ENCODE measurements around the gene TIMP2.

The TIMP2 gene

DNA sequence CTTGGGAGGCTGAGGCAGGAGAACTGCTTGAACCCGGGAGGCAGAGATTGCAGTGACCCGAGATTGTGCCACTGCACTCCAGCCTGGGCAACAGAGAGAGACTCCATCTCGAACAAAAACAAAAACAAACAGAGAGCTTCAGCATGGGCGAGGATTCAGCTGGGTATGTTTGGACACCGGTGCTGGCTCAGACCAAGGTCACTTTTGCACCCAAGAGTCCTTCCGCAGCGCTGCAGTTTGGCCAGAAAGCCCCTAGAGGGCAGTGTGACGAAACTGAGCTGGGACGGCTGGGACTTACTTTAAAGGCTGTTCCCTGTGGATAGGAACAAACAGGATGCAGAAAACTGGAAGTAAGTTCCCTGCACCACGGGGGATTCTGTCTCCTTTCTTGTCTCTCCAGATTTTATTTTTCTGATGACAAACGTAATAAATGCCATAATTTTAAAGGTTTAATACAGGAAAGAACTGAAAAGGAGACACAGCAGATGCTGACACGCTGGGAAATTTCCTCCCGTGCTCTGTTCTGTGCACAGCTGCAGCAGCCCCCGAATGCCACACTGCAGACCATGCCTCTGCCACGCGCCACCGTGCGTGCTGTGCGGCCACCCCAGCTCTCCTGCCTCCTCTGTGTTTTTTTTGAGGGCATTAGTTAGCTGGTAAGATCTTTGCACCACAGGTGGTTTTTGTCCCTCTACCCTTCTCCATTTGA is 59.4 kb downstream of the TIMP2 start:
- DNase-seq (ENCODE audit: low spot score), result peak; percentile 85

DNA sequence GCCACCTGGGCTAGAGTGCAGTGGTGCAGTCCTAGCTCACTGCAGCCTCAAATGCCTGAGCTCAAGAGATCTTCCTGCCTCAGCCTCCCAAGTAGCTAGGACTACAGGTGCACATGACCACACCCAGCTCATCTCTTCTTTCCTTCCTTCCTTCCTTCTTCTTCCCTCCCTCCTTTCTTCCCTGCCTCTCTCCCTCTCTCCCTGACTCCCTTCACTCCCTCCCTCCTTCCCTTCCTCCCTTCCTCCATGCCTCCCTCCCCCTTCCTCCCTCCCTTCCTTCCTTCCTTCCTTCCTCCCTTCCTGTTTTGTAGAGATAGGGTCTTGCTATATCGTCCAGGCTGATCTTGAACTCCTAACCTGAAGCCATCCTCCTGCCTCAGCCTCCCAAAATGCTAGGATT is 61.1 kb downstream of the TIMP2 start:
- DNase-seq (ENCODE audit: low spot score), result no peak

- no peak for DNase-seq (ENCODE audit: low spot score)
Measured at GRCh38 chr17:78862073-78863023, 62.8 kb downstream of the TIMP2 start.

DNA sequence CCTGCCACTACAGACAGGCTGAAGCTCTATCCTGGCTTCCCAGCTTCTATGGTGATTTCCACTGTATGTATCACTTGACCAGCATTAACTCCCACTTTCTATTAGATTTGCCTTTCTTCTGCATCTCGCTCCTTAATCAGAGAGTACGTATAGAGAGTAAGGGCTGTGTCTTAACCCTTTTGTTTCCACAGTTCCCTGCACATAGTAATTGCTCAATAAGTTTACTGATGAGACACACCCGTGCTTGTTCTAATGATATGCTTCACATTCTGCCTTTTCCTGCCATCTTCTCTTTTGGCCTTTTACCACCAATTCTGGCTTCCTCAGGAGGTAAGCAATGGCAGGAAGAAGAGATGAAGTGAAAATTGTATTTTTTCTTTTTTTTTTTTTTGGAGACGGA is 64.0 kb downstream of the TIMP2 start:
- DNase-seq (ENCODE audit: low spot score), result no peak

DNA sequence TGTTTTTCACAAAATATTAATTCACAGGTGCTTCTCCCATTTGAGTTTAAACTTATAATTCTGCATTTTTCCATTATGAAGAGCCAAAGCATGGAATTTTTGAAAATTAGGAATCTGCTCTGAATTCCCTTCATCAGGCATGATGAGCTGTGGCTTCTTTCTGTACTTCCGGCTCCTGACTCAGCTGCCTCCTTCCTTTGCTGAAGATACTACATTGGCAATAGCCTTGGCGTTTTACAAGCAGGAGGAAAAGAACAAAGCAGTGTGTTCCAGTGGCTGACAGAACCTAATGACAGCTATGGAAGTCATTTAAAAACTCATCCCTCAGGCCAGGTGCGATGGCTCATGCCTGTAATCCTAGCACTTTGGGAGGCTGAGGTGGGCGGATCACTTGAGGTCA is 66.1 kb downstream of the TIMP2 start:
- DNase-seq (ENCODE audit: low spot score), result no peak

DNA sequence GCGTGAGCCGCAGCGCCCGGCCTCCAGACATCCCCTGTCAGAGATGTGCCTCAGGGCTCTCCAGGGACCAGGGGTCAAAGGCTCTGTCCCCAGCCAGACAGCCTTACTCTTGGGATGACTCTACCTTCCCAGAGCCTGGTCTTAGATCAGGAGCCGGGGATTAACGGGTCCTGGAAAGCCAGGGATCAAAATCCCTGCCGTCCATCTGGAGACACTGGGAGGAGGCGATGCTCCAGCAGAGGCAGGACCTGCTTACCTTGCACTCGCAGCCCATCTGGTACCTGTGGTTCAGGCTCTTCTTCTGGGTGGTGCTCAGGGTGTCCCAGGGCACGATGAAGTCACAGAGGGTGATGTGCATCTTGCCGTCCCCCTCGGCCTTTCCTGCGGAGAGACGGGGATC is 67.9 kb downstream of the TIMP2 start:
- no peak for DNase-seq (ENCODE audit: low spot score)

DNA sequence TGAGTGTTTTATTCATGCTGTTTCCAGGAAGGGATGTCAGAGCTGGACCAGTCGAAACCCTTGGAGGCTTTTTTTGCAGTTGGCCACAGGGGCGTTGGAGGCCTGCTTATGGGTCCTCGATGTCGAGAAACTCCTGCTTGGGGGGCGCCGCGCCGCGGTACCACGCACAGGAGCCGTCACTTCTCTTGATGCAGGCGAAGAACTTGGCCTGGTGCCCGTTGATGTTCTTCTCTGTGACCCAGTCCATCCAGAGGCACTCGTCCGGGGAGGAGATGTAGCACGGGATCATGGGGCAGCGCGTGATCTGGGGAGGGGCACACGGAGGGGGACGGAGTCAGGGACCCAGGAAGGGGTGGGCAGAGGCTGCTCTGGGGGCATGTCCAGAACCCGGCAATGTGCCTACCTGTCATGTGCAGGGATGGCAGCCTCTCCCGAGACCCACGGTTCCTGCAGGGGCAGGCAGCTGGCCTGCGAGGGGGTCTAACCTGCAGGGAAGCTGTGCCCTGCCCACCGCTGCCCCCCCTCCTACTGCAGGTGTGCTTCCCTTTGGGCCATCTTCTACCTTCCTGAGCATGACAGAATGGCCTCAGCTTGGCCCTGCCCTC is 69.5 kb downstream of the TIMP2 start:
- no peak for DNase-seq (ENCODE audit: low spot score)

GRCh38 chr17:78854508-78854907 is 70.7 kb downstream of the TIMP2 start:
- DNase-seq (ENCODE audit: low spot score), result no peak

GRCh38 chr17:78853926-78854394 is 71.2 kb downstream of the TIMP2 start:
- no peak for DNase-seq (ENCODE audit: low spot score)

DNA sequence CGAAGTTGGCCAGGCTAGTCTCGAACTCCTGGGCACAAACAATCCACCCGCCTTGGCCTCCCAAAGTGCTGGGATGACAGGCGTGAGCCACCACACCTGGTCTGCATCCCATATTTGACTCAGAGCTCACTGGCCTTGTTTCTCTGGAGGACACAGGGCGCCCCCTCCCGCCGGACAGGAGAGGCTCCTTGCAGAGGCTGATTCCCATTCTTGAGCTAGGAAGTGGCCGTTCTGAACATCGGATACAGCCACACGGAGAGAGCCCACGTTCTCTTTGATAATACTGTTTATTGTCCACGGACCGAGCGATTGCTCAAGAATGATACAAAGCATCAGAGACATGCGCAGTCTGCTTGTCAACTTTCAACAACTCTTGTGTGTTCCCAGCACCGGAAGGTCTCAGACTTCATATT is 72.5 kb downstream of the TIMP2 start:
- peak; percentile 62 for DNase-seq (ENCODE audit: low spot score)

DNA sequence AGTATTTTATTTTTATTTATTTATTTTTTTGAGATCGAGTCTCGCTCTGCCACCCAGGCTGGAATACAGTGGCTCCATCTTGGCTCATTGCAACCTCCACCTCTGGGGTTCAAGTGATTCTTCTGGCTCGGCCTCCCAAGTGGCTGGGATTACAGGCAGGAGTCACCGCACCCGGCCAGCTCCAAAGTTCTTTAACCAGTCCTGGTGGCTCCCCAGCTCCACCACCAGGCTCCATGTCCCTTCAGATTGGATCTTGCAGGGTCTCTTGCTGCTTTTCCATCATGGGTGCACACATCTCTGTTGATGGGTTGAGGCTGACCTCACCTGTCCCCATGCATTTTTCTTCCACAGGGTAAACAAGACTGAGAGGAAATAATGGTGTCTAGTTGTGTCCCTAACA is 76.2 kb downstream of the TIMP2 start:
- no peak for DNase-seq (ENCODE audit: low spot score)

DNA sequence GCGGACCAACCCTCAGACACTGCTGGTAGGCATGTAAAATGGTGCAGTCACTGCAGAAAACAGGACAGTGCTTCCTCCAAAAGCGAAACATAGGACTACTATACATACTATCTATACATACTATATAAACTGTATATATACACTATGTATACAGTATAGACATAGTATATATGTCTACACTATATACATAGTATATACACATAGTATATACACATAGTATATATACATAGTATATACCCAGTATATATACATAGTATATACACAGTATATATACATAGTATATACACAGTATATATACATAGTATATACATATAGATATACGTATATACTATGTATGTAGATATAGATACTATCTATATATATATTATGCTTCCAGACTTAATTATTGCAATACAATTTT is 78.1 kb downstream of the TIMP2 start:
- no peak for DNase-seq (ENCODE audit: low spot score)

- no peak for DNase-seq (ENCODE audit: low spot score)
Measured at GRCh38 chr17:78844301-78845005, 80.7 kb downstream of the TIMP2 start.

GRCh38 chr17:78842881-78843565 is 82.2 kb downstream of the TIMP2 start:
- peak; percentile 63 for DNase-seq (ENCODE audit: low spot score)

DNA sequence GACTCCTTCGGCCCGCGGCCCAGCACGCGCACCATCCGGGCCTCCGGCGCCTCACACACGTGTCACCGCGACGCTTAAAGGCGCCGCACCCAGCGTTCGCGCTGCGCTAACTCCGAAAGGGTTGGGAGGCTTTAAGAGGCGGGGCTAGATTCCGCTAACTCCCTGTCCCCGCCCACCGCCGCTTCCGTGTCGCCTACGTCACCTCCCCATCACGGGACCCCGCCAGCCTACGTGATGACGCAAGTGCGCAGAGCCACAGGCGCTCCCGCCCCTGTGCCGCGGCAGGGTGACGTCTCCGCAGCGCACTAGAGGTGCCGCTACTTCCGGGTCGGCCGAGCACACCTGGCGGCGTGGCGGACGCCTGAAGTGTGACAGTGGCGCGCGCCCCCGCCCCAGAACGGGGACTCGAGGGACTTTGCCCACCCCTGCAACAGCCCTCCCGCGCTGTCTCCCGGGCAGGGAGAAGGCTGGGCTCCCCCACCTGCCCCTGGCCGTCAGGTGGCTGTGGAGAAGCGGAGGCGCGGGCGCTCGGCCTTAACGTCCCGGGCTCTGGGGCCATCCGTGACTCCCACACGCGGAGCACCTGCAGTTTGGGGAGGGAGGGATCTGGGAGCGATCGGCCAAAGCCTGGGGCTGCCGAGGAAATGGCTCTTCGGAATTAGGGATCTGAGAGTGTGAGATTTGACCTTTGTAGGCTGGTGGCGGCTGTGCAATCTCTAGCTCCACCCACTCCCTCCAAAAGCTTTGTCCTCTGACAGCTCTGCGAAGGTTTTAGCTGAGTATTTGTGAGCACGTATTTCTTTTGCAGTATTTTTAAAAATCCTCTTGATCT is 84.2 kb downstream of the TIMP2 start, which contains the start of gene USP36:
USP36 (minus strand) TSS at position 35 of the 832 bp plus-strand sequence. CDS start 4,451 bp downstream, outside the sequence.
- DNase-seq (ENCODE audit: low spot score), result peak; percentile 98

DNA sequence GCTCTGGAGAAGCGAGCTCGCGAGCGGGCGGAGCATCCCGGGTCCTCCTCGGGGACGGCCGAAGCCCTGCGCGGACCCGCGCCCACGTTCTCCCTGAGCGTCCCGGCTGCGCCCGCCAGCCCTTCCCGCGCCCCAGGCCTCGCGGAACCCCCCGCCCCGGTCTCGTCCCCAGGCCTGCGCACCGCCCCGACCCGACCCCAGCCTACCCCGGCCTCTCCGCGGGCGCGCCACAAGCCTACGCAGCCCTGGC is 84.7 kb downstream of the TIMP2 start:
- no peak for DNase-seq (ENCODE audit: low spot score)

GRCh38 chr17:78839762-78840529 is 85.2 kb downstream of the TIMP2 start:
- DNase-seq (ENCODE audit: low spot score), result peak; percentile 46

GRCh38 chr17:78839235-78839761 is 85.9 kb downstream of the TIMP2 start:
- DNase-seq (ENCODE audit: low spot score), result no peak

DNA sequence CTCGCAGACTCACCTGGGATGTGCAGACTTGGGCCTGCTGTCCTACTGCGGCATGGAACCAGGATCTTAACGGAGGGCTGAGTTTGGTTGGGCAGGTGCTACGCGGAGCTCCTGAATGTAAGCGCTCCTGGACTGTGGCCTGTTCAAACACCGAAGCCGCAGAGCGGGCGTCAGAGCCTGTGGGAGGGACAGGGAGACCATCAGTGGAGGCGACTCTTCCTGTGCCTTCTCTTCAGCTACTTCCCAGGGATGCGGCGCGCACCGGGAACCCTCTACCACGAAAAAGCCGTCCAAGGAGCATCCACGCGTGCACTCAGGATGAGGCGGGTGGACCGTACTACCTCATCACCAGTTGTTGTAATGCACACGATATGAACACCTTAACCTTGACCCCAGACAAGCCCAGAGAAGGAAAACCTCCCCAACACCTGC is 86.6 kb downstream of the TIMP2 start:
- no peak for DNase-seq (ENCODE audit: low spot score)

Measured in HuH-7 (cell line).